Urinary bladder (tissue), 4 donors: ENCODE data around the gene DDR2. TPM values are rescaled to one million over a fixed set of nuclear protein-coding genes. Genes with fewer than 3 reads are reported as not detected.

ENCODE experiments used
- DNase-seq: peaks from one replicate; pipeline ENCODE4 v3.0.0-alpha.2; 2015; ENCODE audit errors: extremely low spot score
- H3K27ac ChIP-seq: one replicate; pipeline ENCODE4 v1.5.1; 2013; ENCODE audit warnings: low read depth, mild to moderate bottlenecking, moderate library complexity
- H3K36me3 ChIP-seq: one replicate; pipeline ENCODE4 v1.6.1; 2013; ENCODE audit warnings: mild to moderate bottlenecking, moderate library complexity; ENCODE audit not compliant: insufficient read depth
- H3K4me1 ChIP-seq: one replicate; pipeline ENCODE4 v1.6.1; 2013; ENCODE audit warnings: mild to moderate bottlenecking, moderate library complexity; ENCODE audit not compliant: insufficient read depth
- H3K4me3 ChIP-seq: one replicate; pipeline ENCODE4 v1.5.1; 2013; ENCODE audit warnings: low read depth, low read length
- WGBS: extraction: QIAGEN DNeasy Blood & Tissue Kit; methylation state at CpG from one replicate; pipeline ENCODE4 v1.1.7; 2013; 5-methylcytosine and 5-hydroxymethylcytosine counted together
- polyA plus RNA-seq: library from polyadenylated mRNA; stranded (reverse); fragments of 200-250 nt; gene quantifications from one replicate; pipeline ENCODE4 v1.2.3, GENCODE V29; 2013
- total RNA-seq: library from RNA; depleted of rRNA; stranded (reverse); fragments of >200 nt; gene quantifications from one replicate; pipeline ENCODE4 v1.2.3, GENCODE V29; 2014
- donor health status: healthy with polysubstance abuse.
- donor health status: healthy.

The DDR2 gene
- total and polyA plus RNA-seq, 2 donors = 57.9 to 101 TPM

GRCh38 chr1:162641114-162641513, 8.8 kb downstream of the DDR2 start:
- no peaks in the 10 kb centered on the region for H3K36me3 ChIP-seq
- H3K4me3 ChIP-seq = no peak overlapping the region
- no peaks in the 10 kb centered on the region for H3K4me1 ChIP-seq
- H3K27ac ChIP-seq = no peak overlapping the region
- WGBS = 79% methylated on average over 2 of the region's 2 CpGs
- no peak for DNase-seq

GRCh38 chr1:162644986-162645314, 12.7 kb downstream of the DDR2 start:
- H3K4me1 ChIP-seq = no peaks in the 10 kb centered on the region
- H3K36me3 ChIP-seq = no peaks in the 10 kb centered on the region
- no peak overlapping the region for H3K4me3 ChIP-seq
- DNase-seq = no peak
- WGBS = 98% methylated on average over 3 of the region's 3 CpGs
- no peak overlapping the region for H3K27ac ChIP-seq

GRCh38 chr1:162645666-162646065, 13.4 kb downstream of the DDR2 start:
- no peaks in the 10 kb centered on the region for H3K4me1 ChIP-seq
- WGBS = 75% methylated on average over 4 of the region's 4 CpGs
- no peak for DNase-seq
- no peak overlapping the region for H3K4me3 ChIP-seq
- H3K27ac ChIP-seq = no peak overlapping the region
- H3K36me3 ChIP-seq = no peaks in the 10 kb centered on the region

- Histone ChIP-seq H3K36me3 (no peaks in the 10 kb centered on the region), H3K4me1 (no peaks in the 10 kb centered on the region), H3K4me3 (no peak overlapping the region), H3K27ac (no peak overlapping the region)
- DNase-seq = no peak
- 75% methylated on average over 3 of the region's 3 CpGs for WGBS
Observed at GRCh38 chr1:162649583-162649982, 17.3 kb downstream of the DDR2 start.

- DNase-seq = no peak
- Histone ChIP-seq H3K27ac (no peak overlapping the region), H3K4me3 (no peak overlapping the region), H3K4me1 (no peaks in the 10 kb centered on the region), H3K36me3 (no peaks in the 10 kb centered on the region)
- WGBS = 46% methylated on average over 5 of the region's 5 CpGs
Observed at GRCh38 chr1:162654915-162655620, 22.8 kb downstream of the DDR2 start.

GRCh38 chr1:162656266-162656665, 24.0 kb downstream of the DDR2 start:
- no peaks in the 10 kb centered on the region for H3K4me1 ChIP-seq
- H3K27ac ChIP-seq = no peak overlapping the region
- no peaks in the 10 kb centered on the region for H3K36me3 ChIP-seq

GRCh38 chr1:162660574-162660973, 28.3 kb downstream of the DDR2 start:
- 54% methylated on average over 2 of the region's 2 CpGs for WGBS
- Histone ChIP-seq H3K4me3 (no peak overlapping the region), H3K27ac (no peak overlapping the region), H3K36me3 (no peaks in the 10 kb centered on the region), H3K4me1 (no peaks in the 10 kb centered on the region)
- no peak for DNase-seq

More at GRCh38 chr1:162656266-162656665, 24.0 kb downstream of the DDR2 start:
- no peak for DNase-seq
- WGBS = 54% methylated on average over 1 of the region's 1 CpG
- H3K4me3 ChIP-seq = no peak overlapping the region

GRCh38 chr1:162661336-162661735, 29.1 kb downstream of the DDR2 start:
- Histone ChIP-seq H3K4me1 (no peaks in the 10 kb centered on the region), H3K4me3 (no peak overlapping the region)

GRCh38 chr1:162662013-162662412, 29.7 kb downstream of the DDR2 start:
- Histone ChIP-seq H3K27ac (no peak overlapping the region), H3K4me1 (no peaks in the 10 kb centered on the region), H3K4me3 (no peak overlapping the region), H3K36me3 (no peaks in the 10 kb centered on the region)
- no peak for DNase-seq

More at GRCh38 chr1:162661336-162661735, 29.1 kb downstream of the DDR2 start:
- WGBS = 91% methylated on average over 4 of the region's 4 CpGs
- H3K36me3 ChIP-seq = no peaks in the 10 kb centered on the region
- no peak overlapping the region for H3K27ac ChIP-seq
- DNase-seq = no peak

- H3K4me1 ChIP-seq = no peaks in the 10 kb centered on the region
- H3K27ac ChIP-seq = no peak overlapping the region
Observed at GRCh38 chr1:162663086-162663485, 30.8 kb downstream of the DDR2 start.

GRCh38 chr1:162663589-162664106, 31.4 kb downstream of the DDR2 start:
- no peaks in the 10 kb centered on the region for H3K4me1 ChIP-seq
- no peak for DNase-seq
- WGBS = 57% methylated on average over 8 of the region's 8 CpGs

More at GRCh38 chr1:162663086-162663485, 30.8 kb downstream of the DDR2 start:
- no peaks in the 10 kb centered on the region for H3K36me3 ChIP-seq
- no peak for DNase-seq
- H3K4me3 ChIP-seq = no peak overlapping the region

GRCh38 chr1:162666006-162666645, 33.9 kb downstream of the DDR2 start:
- H3K36me3 ChIP-seq = no peaks in the 10 kb centered on the region
- no peaks in the 10 kb centered on the region for H3K4me1 ChIP-seq
- H3K4me3 ChIP-seq = no peak overlapping the region
- no peak overlapping the region for H3K27ac ChIP-seq
- DNase-seq = no peak
- 47% methylated on average over 5 of the region's 5 CpGs for WGBS

More at GRCh38 chr1:162663589-162664106, 31.4 kb downstream of the DDR2 start:
- no peak overlapping the region for H3K4me3 ChIP-seq
- no peak overlapping the region for H3K27ac ChIP-seq
- no peaks in the 10 kb centered on the region for H3K36me3 ChIP-seq

GRCh38 chr1:162667381-162668080, 35.3 kb downstream of the DDR2 start:
- no peak overlapping the region for H3K27ac ChIP-seq
- no peaks in the 10 kb centered on the region for H3K36me3 ChIP-seq
- no peaks in the 10 kb centered on the region for H3K4me1 ChIP-seq
- 55% methylated on average over 2 of the region's 2 CpGs for whole genome bisulfite sequencing
- DNase-seq = no peak
- no peak overlapping the region for H3K4me3 ChIP-seq
